ENCODE data around the gene LGALS1.
"Not testable (repeated sequence)": the region's sequence is repeated elsewhere in the genome, so short reads cannot be mapped to it uniquely, and the experiment has no call there.

LGALS1 gene

GRCh38 chr22:37710675-37711074 is 35.2 kb downstream of the LGALS1 start:
- in situ Hi-C loops (cut with MboI; ENCODE audit: low pct_unique_long_range_greater_than_20kb, low sequenced_read_pairs, unreplicated experiment), result no loop called here
- no peak for DNase-seq (ENCODE audit: low spot score)
- TF ChIP-seq, protein P1, sequence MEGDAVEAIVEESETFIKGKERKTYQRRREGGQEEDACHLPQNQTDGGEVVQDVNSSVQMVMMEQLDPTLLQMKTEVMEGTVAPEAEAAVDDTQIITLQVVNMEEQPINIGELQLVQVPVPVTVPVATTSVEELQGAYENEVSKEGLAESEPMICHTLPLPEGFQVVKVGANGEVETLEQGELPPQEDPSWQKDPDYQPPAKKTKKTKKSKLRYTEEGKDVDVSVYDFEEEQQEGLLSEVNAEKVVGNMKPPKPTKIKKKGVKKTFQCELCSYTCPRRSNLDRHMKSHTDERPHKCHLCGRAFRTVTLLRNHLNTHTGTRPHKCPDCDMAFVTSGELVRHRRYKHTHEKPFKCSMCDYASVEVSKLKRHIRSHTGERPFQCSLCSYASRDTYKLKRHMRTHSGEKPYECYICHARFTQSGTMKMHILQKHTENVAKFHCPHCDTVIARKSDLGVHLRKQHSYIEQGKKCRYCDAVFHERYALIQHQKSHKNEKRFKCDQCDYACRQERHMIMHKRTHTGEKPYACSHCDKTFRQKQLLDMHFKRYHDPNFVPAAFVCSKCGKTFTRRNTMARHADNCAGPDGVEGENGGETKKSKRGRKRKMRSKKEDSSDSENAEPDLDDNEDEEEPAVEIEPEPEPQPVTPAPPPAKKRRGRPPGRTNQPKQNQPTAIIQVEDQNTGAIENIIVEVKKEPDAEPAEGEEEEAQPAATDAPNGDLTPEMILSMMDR (IDR thresholded peaks at IDR 0.05; ENCODE audit: extremely low read depth, insufficient read depth, missing control alignments), result no peak

- no peak for DNase-seq (ENCODE audit: low spot score)
- TF ChIP-seq, protein P1 (IDR thresholded peaks at IDR 0.05; ENCODE audit: extremely low read depth, insufficient read depth, missing control alignments), result no peak
- in situ Hi-C loops (cut with MboI; ENCODE audit: low pct_unique_long_range_greater_than_20kb, low sequenced_read_pairs, unreplicated experiment), result no loop called here
These were observed 36.1 kb downstream of the LGALS1 start for GRCh38 chr22:37711490-37711889.

DNA sequence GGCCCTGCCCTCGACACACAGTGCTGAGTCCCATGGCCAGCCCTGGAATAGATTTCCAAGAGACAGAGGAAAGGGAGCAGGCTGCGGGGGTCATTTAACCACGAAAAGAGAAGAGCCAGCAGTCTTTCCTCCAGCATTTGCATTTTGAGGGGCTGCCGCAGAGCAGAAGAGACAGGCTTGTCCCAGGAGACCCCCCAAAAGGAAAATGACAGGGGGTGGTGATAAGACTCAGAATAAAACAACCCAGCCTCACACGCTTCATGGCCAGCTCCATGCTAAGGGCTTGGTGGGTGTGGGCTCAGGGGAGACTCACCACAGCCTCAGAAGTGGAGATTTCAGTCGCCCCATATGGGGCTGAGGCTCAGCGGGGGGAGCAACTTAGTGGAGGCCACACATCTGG is 38.3 kb downstream of the LGALS1 start:
- no peak for DNase-seq (ENCODE audit: low spot score)
- TF ChIP-seq, protein P1 (IDR thresholded peaks at IDR 0.05; ENCODE audit: extremely low read depth, insufficient read depth, missing control alignments), result no peak
- in situ Hi-C loops (cut with MboI; ENCODE audit: low pct_unique_long_range_greater_than_20kb, low sequenced_read_pairs, unreplicated experiment), result no loop called here

GRCh38 chr22:37714634-37715033 is 39.2 kb downstream of the LGALS1 start:
- DNase-seq (ENCODE audit: low spot score), result no peak
- in situ Hi-C loops (cut with MboI; ENCODE audit: low pct_unique_long_range_greater_than_20kb, low sequenced_read_pairs, unreplicated experiment), result no loop called here
- TF ChIP-seq, protein P1 (IDR thresholded peaks at IDR 0.05; ENCODE audit: extremely low read depth, insufficient read depth, missing control alignments), result no peak

GRCh38 chr22:37715760-37716159 is 40.3 kb downstream of the LGALS1 start:
- no peak for DNase-seq (ENCODE audit: low spot score)
- TF ChIP-seq, protein P1 (IDR thresholded peaks at IDR 0.05; ENCODE audit: extremely low read depth, insufficient read depth, missing control alignments), result no peak
- in situ Hi-C loops (cut with MboI; ENCODE audit: low pct_unique_long_range_greater_than_20kb, low sequenced_read_pairs, unreplicated experiment), result no loop called here

GRCh38 chr22:37716708-37717107 is 41.3 kb downstream of the LGALS1 start:
- in situ Hi-C loops (cut with MboI; ENCODE audit: low pct_unique_long_range_greater_than_20kb, low sequenced_read_pairs, unreplicated experiment), result no loop called here
- TF ChIP-seq, protein P1 (IDR thresholded peaks at IDR 0.05; ENCODE audit: extremely low read depth, insufficient read depth, missing control alignments), result no peak
- no peak for DNase-seq (ENCODE audit: low spot score)

DNA sequence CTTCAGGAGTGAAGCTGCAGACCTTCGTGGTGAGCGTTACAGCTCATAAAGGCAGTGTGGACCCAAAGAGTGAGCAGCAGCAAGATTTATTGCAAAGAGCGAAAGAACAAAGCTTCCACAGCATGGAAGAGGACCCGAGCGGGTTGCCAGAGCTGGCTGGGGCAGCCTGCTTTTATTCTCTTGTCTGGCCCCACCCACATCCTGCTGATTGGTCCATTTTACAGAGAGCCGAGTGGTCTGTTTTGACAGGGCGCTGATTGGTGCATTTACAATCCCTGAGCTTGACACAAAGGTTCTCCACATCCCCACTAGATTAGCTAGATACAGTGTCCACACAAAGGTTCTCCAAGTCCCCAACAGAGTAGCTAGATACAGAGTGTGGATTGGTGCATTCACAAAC is 41.8 kb downstream of the LGALS1 start:
- in situ Hi-C loops (cut with MboI; ENCODE audit: low pct_unique_long_range_greater_than_20kb, low sequenced_read_pairs, unreplicated experiment); DNase-seq (ENCODE audit: low spot score): not testable (repeated sequence)

GRCh38 chr22:37717746-37718305 is 42.4 kb downstream of the LGALS1 start:
- DNase-seq (ENCODE audit: low spot score); in situ Hi-C loops (cut with MboI; ENCODE audit: low pct_unique_long_range_greater_than_20kb, low sequenced_read_pairs, unreplicated experiment): not testable (repeated sequence)
